ENCODE measurements around the gene CRK. TPM values are rescaled to one million over a fixed set of nuclear protein-coding genes. Genes with fewer than 3 reads are reported as not detected.
"Not testable (repeated sequence)": the region's sequence is repeated elsewhere in the genome, so short reads cannot be mapped to it uniquely, and the experiment has no call there.

Gene CRK
- total RNA-seq, 1 donor from 2014 or later, result 51.9 TPM

DNA sequence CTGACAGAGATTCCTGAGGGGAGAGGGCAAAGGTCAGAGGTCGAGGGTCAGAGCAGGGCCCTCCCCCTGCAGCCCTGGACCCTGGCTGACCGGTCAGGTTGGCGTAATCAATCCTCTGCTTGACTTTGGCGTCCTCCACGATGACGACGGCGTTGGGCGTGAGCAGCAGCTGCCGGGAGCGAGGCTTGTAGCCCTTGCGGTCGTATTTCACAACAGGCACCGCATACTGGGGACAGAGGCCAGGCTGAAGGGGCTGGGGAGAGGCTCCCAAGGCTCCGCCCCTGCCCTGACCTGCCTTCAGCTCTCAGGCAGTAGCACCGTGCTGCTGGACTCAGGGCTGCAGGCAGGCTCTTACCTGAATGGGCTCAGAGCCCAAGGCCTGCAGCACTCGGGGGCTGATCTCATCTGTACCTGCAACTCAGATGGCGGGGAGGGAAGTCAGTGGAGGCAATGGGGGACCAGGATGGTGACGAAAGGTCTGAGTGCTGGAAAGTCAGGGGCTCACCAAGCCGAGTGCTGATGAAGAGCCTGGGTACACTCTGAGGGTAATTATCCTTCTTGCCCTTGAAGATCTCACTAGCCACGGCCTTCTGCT lies 12.0 kb upstream of the CRK start:
- DNase-seq (ENCODE audit: low read depth), result no peak

DNA sequence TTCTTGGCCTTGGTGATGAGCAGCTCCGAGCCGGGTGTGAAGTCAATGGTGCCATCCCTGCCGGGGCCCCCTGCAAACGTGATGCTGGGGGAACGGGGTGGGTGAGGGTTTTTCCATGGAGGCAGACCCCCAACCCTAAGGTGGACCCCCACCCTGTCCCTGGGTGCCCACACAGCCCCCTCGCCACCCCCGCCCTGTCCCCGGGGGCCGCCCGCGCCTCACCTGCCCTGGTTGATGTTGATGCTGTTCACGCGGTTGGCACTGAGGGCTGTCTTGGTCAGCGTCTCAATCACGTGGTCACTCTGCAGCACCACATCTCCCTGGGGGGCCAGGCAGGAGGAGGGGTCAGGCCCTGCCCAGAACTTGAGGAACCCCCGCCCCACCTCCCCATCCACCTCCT lies 11.2 kb upstream of the CRK start:
- DNase-seq (ENCODE audit: low read depth), result no peak

DNA sequence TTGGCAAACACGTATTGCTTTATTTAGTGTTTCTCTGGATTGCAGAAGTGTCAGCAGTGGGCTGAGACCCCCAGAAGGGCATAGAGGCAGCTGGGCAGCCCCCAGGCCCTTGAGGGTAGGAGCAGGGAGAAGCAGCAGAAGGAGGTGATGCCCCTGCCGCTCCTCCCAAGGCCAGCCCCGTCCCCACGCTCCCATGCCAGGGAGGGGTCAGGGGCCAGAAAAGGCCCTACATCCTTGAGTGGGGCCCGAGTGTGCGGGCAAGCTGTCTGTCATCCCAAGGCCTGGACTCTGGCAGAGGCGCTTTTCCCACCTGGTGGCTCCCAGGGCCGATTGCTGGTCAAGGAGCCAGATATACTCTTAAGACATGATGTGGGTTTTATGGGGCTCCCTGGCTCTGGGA lies 8.2 kb upstream of the CRK start:
- no peak for DNase-seq (ENCODE audit: low read depth)

DNA sequence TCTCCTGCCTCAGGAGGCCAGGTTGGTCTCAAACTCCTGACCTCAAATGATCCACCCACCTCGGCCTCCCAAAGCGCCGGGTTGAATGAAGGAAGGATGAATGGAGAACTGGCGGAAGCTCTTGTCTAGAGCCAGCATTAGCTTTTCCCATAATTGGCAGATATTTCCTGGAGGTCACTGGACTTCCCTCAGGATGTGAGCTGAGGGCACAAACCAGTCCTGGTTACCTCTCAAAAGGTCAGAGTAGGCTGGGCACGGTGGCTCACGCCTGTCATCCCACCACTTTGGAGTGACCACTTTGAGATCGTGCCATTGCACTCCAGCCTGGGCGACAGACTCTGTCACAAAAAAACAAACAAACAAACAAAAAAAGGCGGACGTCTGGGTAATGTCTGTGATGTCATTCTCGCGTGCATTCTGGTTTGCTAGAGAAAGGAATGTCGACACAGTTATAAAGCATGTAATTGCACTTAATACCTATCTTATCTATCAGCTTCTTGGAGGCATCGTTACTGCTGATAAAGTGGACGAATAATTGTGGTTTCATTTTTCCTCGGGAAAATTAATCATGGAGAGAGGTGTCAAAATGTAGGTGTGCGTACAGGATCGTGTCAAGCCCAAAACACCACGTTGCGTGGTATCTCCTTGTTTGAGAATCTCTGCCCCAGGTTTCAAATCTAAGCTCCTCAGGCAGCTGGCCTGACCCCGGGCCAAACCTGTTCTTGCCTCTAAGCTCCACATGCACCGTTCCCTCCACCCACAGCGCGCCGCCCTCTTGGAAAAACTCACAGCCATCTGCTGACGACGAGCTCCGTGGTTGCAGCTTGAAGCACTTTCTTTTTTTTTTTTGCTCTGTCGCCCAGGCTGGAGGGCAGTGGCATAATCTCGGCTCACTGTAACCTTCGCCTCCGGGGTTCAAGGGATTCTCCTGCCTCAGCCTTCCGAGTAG lies 6.4 kb upstream of the CRK start:
- DNase-seq (ENCODE audit: low read depth), result no peak

DNA sequence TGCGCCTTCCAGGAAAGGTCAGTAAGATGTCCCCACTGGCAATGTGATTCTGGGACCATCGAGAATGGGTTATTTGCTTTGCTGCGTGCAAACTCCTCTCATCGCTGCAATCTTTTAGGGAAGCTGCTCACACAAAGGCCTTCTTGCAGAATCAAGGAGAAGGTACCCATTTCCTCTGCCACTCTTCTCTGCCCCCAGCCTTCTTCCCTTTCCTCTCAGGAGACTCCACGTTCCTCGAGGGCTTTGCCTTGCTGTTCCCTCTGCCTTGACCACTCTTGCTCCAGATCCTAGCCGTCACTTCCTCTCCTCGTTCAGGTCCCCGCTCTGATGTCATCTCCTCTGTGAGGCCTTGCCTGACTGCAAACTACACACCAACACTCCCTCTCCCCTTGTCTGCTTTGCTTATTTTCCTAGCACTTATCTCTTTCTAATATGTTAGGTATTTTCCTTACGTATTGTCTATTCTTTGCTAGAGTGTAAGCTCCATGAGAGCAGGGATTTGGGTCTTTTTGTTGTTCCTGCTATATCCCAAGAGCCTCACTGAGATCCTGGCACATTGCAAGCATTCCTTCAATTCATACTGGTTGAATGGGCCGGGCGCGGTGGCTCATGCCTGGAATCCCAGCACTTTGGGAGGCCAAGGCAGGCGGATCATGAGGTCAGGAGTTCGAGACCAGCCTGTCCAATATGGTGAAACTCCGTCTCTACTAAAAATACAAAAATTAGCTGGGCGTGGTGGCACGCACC lies 5.3 kb upstream of the CRK start:
- no peak for DNase-seq (ENCODE audit: low read depth)

DNA sequence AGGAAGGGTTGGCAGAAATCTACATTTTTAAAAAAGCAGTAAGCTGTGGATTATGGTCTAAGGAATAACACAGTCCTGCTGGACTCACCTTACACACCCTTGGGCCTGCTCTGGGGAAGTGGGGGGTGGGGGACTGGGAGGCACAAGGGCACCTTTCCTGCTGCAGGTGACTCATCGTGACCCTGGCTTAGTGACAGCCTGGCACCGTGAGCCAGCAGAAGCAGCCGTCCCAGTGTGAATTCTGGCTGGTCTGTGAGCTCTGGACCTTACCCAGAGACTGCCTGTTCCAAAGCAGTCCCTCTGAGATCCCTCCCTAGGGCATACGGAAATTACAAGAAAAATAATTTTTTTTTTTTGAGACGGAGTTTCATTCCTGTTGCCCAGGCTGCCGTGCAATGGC lies 4.2 kb upstream of the CRK start:
- DNase-seq (ENCODE audit: low read depth), result peak; percentile 48

DNA sequence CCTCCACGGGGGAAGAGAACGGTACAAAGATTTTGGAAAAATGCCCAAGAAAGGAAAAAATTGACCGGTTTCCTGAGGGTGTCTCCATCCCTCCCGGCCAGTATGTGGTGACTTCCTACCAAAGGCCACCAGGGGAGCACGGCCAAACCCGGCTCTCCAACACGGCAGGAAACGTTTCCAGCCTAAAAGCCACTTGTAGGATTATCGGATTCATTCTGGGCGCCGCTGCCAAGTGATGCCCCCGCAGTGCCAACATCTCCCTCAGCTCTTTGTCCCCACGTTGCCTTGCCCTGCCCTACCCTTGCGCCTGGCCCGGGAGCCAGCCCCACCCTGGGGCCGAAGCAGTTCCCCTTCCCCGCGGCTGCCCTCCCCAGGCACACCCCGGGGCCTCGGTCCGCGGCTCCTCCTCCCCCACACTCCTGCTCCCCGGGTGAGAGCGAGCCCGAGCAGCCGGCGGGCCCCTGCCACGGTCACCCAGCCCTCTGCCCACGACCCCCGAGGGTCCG lies 688 bp downstream of the CRK start:
- DNase-seq (ENCODE audit: low read depth), result peak; percentile 76

DNA sequence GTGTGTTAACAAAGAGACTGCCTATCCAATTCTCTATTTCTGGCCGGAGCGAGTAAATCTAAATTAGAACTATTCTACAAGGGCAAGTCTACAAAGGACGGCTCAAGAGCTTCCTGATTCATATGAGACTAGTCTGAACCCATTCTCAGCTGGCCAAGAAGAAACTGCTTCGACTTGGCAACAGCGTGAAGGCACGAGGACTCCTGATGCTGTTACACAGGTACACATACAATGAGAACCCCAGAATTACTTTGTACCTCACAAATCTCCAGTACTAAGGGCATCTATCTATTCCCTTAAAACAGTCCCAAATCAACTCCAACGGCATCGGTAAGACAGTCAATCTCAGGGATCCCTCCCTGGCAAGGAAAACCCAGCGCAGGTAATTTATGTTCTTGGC lies 1.5 kb downstream of the CRK start:
- no peak for DNase-seq (ENCODE audit: low read depth)

DNA sequence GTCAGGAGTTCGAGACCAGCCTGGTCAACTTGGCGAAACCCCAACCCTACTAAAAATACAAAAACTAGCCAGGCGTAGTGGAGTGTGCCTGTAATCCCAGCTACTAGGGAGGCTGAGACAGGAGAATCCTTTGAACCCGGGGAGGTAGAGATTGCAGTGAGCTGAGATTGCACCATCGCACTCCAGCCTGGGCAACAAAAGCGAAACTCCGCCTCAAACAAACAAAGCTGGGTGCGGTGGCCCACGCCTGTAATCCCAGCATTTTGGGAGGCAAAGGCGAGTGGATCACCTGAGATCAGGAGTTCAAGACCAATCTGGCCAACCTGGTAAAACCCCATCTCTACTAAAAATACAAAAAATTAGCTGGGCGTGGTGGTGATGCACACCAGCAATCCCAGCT lies 2.3 kb downstream of the CRK start:
- not testable (repeated sequence) for DNase-seq (ENCODE audit: low read depth)

DNA sequence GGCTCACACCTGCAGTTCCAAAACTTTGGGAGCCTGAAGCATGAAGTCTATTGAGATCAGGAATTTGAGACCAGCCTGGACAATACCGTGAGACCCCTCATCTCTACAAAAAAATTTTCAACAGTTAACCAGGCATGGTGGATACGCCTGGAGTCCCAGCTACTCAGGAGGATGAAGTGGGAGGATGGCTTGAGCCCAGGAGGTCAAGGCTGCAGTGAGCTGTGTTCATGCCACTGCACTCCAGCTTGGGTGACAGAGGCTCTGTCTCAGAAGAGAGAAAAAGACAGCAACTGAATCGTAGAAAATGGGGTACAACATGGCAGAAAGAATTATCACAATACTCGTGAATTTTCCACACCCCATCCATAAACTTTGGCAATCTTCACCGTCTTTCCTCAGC lies 3.2 kb downstream of the CRK start:
- DNase-seq (ENCODE audit: low read depth), result no peak

DNA sequence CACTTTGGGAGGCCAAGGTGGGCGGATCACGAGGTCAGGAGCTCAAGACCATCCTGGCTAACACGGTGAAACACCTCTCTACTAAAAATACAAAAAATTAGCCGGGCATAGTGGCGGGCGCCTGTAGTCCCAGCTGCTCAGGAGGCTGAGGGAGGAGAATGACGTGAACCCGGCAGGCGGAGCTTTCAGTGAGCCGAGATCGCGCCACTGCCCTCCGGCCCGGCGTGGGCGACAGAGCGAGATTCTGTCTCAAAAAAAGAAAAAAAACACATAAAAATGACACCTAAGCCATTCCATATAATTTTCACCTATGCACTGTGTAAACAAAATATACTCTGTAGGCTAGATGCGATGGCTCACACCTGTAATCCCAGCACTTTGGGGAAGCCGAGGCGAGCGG lies 5.8 kb downstream of the CRK start:
- not testable (repeated sequence) for DNase-seq (ENCODE audit: low read depth)

DNA sequence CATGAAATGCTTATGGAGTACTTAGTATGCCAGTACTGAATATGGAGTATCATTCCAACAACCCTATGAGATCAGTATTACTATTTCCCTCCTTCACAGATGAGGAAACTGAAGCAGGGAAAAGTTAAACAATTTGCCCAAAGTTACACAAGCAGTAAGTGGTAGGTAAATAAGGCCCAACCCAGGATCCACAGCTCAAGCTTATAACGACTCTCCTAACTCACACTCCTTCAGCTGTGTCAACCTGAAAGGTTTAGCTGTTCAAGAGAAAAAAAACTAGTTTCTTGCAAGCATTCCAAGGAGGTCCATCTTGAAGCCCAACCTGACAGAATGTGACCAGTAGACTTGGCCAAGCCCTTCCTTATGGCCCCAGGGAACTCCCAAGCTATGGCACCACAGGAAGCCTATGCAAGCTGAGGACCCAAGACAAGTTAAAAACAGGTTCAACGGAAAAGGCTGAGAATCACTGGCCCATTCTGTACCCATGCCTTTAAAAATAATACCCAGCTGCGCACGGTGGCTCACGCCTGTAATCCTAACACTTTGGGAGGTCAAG lies 6.5 kb downstream of the CRK start:
- DNase-seq (ENCODE audit: low read depth), result no peak

DNA sequence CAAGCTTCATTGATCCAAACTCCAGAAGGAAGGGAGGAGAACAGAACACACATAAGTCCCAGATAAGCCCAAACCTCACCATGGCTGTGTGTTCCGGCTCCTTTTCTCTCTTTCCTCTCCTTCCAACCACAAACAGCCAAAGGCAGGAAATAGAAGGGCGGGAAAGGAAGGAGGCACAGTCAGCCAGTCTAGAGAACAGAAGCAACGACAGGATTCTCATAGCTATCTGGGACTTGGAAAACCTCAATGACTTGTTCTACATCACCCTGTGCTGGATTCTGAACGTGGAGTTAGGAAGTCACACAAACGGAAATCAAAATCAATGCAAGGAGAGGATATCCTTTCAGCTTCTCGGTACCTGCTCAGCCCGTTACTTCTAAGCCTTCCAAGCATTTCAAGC lies 9.0 kb downstream of the CRK start:
- no peak for DNase-seq (ENCODE audit: low read depth)

DNA sequence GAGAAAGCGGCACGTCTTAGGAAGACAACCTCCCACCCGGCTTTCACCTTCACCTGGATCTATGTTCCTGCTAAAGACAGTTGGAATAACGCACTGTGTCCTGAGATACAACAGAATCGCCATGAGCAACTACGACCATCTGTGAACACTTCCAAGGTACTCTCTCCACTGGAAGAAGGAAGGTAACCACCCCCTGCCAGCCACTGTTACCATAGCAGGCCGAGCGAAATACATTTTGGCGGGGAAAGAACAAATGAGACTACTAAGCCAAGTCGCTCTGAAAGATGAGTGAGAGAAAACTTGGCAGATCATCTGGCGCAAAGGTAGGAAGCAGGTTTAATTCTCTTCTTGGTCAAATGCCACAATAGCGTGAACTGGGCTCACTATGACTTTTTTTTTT lies 9.8 kb downstream of the CRK start:
- no peak for DNase-seq (ENCODE audit: low read depth)

DNA sequence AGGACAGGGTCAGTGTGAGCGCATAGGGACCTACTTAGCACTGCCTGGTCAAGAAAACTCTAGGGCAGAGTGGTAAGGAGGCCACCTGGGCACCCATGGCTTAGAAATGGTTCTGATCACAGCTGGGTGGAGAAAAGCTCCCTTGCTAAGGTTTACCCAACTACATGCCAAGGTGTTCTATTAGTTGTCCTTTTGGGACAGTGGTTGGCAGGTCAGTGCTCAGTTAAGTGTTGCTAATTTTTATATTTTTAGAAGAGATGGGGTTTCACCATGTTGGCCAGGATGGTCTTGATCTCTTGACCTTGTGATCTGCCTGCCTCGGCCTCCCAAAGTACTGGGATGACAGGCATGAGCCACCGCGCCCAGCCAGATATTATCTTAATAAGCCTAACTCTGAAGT lies 10.3 kb downstream of the CRK start:
- not testable (repeated sequence) for DNase-seq (ENCODE audit: low read depth)

DNA sequence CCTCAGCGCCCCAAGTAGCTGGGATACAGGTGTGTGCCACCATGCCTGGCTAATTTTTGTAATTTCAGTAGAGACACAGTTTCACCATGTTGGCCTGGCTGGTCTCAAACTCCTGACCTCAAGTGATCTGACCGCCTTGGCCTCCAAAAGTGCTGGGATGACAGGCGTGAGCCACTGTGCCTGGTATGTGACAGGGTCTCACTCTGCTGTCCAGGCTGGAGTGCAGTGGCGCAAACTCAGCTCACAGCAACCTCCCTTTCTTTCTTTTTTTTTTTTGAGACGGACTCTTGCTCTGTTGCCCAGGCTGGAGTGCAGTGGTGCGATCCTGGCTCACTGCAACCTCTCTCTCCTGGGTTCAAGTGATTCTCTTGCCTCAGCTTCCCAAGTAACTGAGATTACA lies 13.3 kb downstream of the CRK start:
- DNase-seq (ENCODE audit: low read depth), result not testable (repeated sequence)

DNA sequence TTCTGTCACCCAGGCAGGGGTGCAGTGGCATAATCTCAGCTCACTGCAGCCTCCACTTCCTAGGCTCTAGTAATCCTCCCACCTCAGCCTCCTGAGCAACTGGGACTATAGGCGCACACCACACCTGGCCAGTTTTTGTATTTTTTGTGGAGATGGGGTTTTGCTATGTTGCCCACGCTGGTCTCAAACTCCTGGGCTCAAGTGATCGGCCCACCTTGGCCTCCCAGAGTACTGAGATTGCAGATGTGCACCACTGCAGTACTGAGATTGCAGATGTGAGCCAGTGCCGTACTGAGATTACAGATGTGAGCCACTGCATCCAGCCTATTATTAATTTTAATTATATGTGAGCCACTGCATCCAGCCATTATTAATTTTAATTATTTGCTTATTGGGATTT lies 13.8 kb downstream of the CRK start:
- DNase-seq (ENCODE audit: low read depth), result no peak

DNA sequence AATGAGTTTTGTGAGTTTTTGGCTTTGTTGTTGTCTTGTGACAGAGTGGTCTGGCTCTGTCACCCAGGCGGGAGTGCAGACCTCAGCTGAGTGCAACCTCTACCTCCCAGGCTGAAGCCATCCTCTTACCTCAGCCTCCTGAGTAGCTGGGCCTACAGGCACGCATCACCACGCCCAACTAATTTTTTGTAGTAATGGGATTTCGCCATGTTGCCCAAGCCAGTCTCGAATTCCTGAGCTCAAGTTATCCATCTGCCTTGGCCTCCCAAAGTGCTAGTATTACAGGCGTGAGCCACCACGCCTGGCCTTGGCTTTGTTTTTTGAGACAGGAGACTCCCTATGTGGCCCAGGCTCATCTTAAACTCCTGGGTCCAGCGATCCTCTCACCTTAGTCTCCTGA lies 15.1 kb downstream of the CRK start:
- DNase-seq (ENCODE audit: low read depth), result no peak

DNA sequence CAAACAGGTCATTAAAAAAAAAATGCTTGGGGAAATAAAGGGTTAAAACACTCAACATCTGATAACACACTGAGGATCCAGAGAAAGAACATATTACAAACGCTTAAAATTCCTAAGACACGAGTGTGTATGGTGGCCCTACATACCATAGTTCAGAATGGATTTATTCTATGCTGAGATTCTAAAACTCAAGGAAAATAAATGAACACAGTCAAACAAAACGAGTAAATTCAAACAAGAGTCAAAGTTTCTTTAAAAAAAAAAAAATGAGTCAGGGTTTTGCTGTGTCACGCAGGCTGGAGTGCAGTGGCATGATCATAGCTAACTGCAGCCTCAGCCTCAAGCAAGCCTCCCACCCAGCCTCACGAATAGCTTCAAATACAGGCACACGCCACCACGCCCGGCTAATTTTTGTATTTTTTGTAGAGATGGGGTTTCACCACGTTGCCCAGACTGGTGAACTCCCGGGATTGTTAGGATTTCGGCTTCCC lies 17.4 kb downstream of the CRK start:
- peak; percentile 46 for DNase-seq (ENCODE audit: low read depth)

DNA sequence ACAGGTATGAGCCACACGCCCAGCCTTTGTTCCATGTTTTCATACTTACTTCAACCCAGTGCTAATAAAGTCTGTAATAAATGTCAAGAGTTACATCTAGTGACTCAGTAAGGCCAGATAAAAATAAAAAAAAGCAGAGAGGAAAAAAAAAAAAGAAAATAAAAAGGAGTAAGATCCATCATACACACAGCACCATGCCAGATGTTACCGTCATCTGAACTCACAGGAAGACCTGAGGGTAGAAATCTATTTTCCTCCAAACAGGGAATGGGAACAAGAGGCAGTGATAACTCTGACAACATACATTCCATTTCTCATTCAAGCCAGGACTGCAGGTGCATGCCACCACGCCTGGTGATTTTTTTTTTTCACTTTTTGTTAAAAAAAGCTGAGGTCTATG lies 20.7 kb downstream of the CRK start:
- DNase-seq (ENCODE audit: low read depth), result no peak

DNA sequence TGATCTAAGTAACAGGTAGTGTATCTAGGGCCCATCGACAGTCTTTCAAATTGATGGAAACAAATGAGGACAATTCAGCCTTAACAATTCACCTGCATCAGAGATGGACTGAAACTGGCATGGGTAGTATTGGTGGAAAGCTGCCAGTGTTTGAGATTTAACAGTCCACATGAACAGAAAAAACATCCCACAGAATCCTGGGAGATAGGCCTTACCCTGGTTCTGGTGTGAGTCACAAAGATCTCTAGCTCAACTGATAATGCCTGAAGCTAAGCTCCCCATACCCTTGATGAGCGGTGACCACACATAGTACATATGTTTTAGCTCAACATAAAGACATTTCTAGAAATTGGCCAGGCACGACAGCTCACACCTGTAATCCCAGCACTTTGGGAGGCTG lies 21.9 kb downstream of the CRK start:
- no peak for DNase-seq (ENCODE audit: low read depth)

Data from myocyte (in vitro differentiated cells).